HG02763 (cell line): ENCODE results near the gene TCTN3.
"Not testable (repeated sequence)": the region's sequence is repeated elsewhere in the genome, so short reads cannot be mapped to it uniquely, and the experiment has no call there.

ENCODE experiments used
- ATAC-seq: cut with Tn5 transposase; IDR thresholded peaks from one replicate; pipeline ENCODE4 v1.9.1; 2021; ENCODE audit warnings: mild to moderate bottlenecking, moderate library complexity; ENCODE audit not compliant: unreplicated experiment

The TCTN3 gene

GRCh38 chr10:95637140-95637539, 56.6 kb downstream of the TCTN3 start:
- no peak for ATAC-seq

GRCh38 chr10:95635319-95635733, 58.4 kb downstream of the TCTN3 start:
- no peak for ATAC-seq

DNA sequence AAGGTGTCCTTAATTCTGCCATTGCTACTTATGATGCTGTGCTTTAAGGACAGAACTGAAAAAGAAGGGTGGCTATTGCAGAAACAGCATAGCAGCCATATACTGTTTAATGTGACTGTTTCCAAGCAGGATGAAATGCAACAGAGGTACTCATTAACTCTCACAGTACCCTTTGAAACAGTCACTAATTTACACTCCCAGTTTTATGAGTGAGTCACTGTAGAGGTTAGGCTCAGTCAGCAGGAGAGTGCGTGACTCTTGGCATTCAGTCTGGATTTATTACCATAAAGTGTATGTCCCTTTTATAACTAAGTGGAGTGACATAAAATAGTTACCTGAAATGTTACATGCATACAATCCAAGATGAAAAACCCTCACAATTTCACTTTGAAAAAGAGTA, 64.9 kb downstream of the TCTN3 start:
- ATAC-seq: no peak

GRCh38 chr10:95626500-95626899, 67.2 kb downstream of the TCTN3 start:
- ATAC-seq: no peak

DNA sequence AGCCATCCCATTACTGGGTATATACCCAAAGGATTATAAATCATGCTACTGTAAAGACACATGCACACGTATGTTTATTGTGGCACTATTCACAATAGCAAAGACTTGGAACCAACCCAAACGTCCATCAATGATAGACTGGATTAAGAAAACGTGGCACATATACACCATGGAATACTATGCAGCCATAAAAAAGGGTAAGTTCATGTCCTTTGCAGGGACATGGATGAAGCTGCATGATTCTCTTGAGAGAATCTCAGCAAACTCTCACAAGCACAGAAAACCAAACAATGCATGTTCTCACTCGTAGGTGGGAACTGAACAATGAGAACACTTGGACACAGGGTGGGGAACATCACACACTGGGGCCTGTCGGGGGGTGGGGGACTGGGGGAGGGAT, 73.3 kb downstream of the TCTN3 start:
- ATAC-seq: not testable (repeated sequence)

DNA sequence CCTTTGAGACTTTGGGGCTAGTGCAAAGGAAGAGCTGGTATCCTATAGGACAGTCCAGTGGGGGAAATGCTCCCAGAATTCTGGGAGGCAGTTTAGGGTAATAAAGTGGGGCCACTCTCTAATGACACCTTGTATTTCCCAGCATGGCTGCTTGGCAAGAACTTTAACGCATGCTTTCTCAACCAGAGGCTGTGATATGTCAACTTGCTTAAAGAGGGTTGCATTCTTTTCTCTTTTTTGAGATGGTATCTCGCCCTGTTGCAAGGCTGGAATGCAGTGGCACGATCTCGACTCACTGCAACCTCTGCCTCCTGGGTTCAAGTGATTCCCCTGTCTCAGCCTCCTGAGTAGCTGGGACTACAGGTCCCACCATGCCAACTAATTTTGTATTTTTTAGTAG, 75.6 kb downstream of the TCTN3 start:
- ATAC-seq: no peak

- ATAC-seq: no peak
Observed at GRCh38 chr10:95616446-95616845, 77.3 kb downstream of the TCTN3 start.
